PC-9 (cell line): Measurements from ENCODE around the gene SLC10A6.

Experiments
- CTCF ChIP-seq: fragments of 200-600 bp; sonication (generic); conservative IDR thresholded peaks from 2 replicates; pipeline ENCODE4 v1.6.1; 2017; ENCODE audit warnings: mixed run types, antibody characterized with exemption, mild to moderate bottlenecking, moderate library complexity
- EZH2 ChIP-seq: fragments of 200-600 bp; sonication (generic); IDR thresholded peaks from 2 replicates; pipeline ENCODE4 v1.8.0; 2017; ENCODE audit warnings: antibody characterized with exemption, low read depth

- TF ChIP-seq CTCF (no peak), EZH2 (no peak)
These were observed 27.9 kb upstream of the SLC10A6 start for GRCh38 chr4:86876894-86877685.
